ENCODE results near the gene FAF1. TPM values are rescaled to one million over a fixed set of nuclear protein-coding genes. Genes with fewer than 3 reads are reported as not detected.

FAF1 gene
- total and polyA plus RNA-seq, 9 of the 15 experiments (the other 6 are each of a cell fraction or from before 2014, with no cell fraction given), result 48.7 to 225 (median 118) TPM

- no peak for TF ChIP-seq ARID3A (IDR thresholded peaks at IDR 0.05; ENCODE audit: borderline replicate concordance, low read depth, low read length)
Observed at GRCh38 chr1:50553921-50554320, 406.1 kb downstream of the FAF1 start (continued).

GRCh38 chr1:50548243-50548642, 411.8 kb downstream of the FAF1 start:
- POLR2A ChIA-PET, result interaction anchor here (0.6 kb wide), 1 partner anchor 14 kb away, joined by 4 read pairs; no protein-coding TSS in a partner anchor
- no peaks in the 10 kb centered on the region for H3K9me1 ChIP-seq (ENCODE audit: control insufficient read depth, insufficient read depth, low read length)
- no peak overlapping the region for H3K4me3 ChIP-seq
- H3K27ac ChIP-seq (ENCODE audit: extremely low read depth, low read depth, low read length), result no peak overlapping the region
- no peaks in the 10 kb centered on the region for H3K79me2 ChIP-seq (ENCODE audit: control insufficient read depth, insufficient read depth, low read length)
- no peak overlapping the region for H2AFZ ChIP-seq (ENCODE audit: low read depth, low read length)
- DNase-seq (ENCODE audit: extremely low read depth in 1 of 4, low spot score in 3 of 4), result no peak
- H4K20me1 ChIP-seq (replicated peaks; ENCODE audit: control insufficient read depth, insufficient read depth, low read length), result no peaks in the 10 kb centered on the region
- FAIRE-seq, result no peak
- ATAC-seq, result no peak
- H3K27me3 ChIP-seq (ENCODE audit: control insufficient read depth in 2 of 2, insufficient read depth in 2 of 2, low read length in 2 of 2), result no peaks in the 10 kb centered on the region
- CTCF ChIA-PET (ENCODE audit: low intra/inter-chr PET ratio), result no interaction called here
- TF ChIP-seq ZNF778 (CRISPR knock-in tag; IDR thresholded peaks at IDR 0.05), result no peak
- TF ChIP-seq ZNF766 (CRISPR knock-in tag; conservative IDR thresholded peaks at IDR 0.05), result no peak
- no peak for TF ChIP-seq POLR3G (IDR thresholded peaks at IDR 0.05; ENCODE audit: extremely low read depth, insufficient read length, insufficient replicate concordance)
- no peak for TF ChIP-seq ZC3H11A (IDR thresholded peaks at IDR 0.05; ENCODE audit: low read depth, low read length)
- no peak for TF ChIP-seq MED1 (CRISPR knock-in tag; IDR thresholded peaks at IDR 0.05; ENCODE audit: borderline replicate concordance)
- no peak for TF ChIP-seq HEY1 (CRISPR knock-in tag; IDR thresholded peaks at IDR 0.05; ENCODE audit: borderline replicate concordance)
- TF ChIP-seq ZFX (CRISPR knock-in tag; IDR thresholded peaks at IDR 0.05), result no peak
- no peak for TF ChIP-seq ARID1B (IDR thresholded peaks at IDR 0.05)
- no peak for TF ChIP-seq HSF4 (CRISPR knock-in tag; IDR thresholded peaks at IDR 0.05; ENCODE audit: borderline replicate concordance)
- no peak for TF ChIP-seq NKRF (IDR thresholded peaks at IDR 0.05; ENCODE audit: borderline replicate concordance)
- no peak for TF ChIP-seq RBM15 (IDR thresholded peaks at IDR 0.05; ENCODE audit: insufficient read depth, low read length)
- TF ChIP-seq RUNX1 (IDR thresholded peaks at IDR 0.05; ENCODE audit: low read depth), result no peak
- in situ Hi-C loops (cut with MboI), result no loop called here
- BruUV-seq (replicated peaks), result no TSS peak
- H3K9ac ChIP-seq (ENCODE audit: insufficient read depth in 1 of 2, low read depth in 2 of 2, low read length in 2 of 2), result no peak overlapping the region
- intact Hi-C loops (cut with micrococcal nuclease), result no loop called here
- H3K4me2 ChIP-seq (ENCODE audit: insufficient read depth, low read length), result no peak overlapping the region
- 89% methylated on average over 1 of the region's 1 CpG for WGBS (ENCODE audit: insufficient coverage, low coverage, missing lambda C conversion rate)
- no peaks in the 10 kb centered on the region for H3K9me3 ChIP-seq (replicated peaks; ENCODE audit: control insufficient read depth, insufficient read depth, low read depth, low read length)
- H3K4me1 ChIP-seq (replicated peaks in 1 of 2; ENCODE audit: control insufficient read depth in 2 of 2, insufficient read depth in 2 of 2, low read length in 2 of 2), result no peaks in the 10 kb centered on the region
- H3K36me3 ChIP-seq (ENCODE audit: control insufficient read depth, insufficient read depth, low read length), result peaks cover 11% of the 10 kb centered on the region; the same call in 1 of the 3 replicates

Measured in K562 (cell line).